HepG2 (cell line): Measurements from ENCODE around the gene ZXDC. TPM values are rescaled to one million over a fixed set of nuclear protein-coding genes. Genes with fewer than 3 reads are reported as not detected.

Experiments used
- ATAC-seq: fragments of 200-7000 bp; cut with Tn5 transposase; 3 replicates; pipeline ENCODE4 v1.9.1; 2020; ENCODE audit warnings: mild to moderate bottlenecking, moderate library complexity
- BruUV-seq: library from RNA; stranded (reverse); fragments of 400-500 nt; replicated peaks from 2 replicates; lab custom pipeline; 2021; lab: Mats Ljungman, UMichigan
- CTCF ChIA-PET: fragments of 300-600 bp; formaldehyde crosslinking; extraction: SDS; loops from one replicate; lab custom pipeline; 2021; ENCODE audit warnings: low total read pairs, inconsistent platforms, low intra/inter-chr PET ratio; lab: Yijun Ruan, JAX
- POLR2A ChIA-PET: fragments of 350-600 bp; sonication (Branson Sonifier 250); formaldehyde crosslinking; loops from one replicate; lab custom pipeline; 2020; ENCODE audit warnings: antibody characterized with exemption, inconsistent platforms; lab: Yijun Ruan, JAX
- DNase-seq: peaks from one replicate; pipeline ENCODE4 v3.0.0-alpha.2; 2015; ENCODE audit warnings: low spot score
- FAIRE-seq: peaks from 3 replicates; lab custom pipeline; 2011; peaks lifted over from hg19 to GRCh38; lab: Jason Lieb, UNC
- H2AFZ ChIP-seq: one replicate; pipeline ENCODE4 v1.6.1; 2011; ENCODE audit warnings: low read length, inconsistent platforms
- H3K27ac ChIP-seq: fragments of 300-600 bp; 3 replicates; pipeline ENCODE4 v1.8.0; 2011; ENCODE audit warnings: mixed run types, mild to moderate bottlenecking, mixed read lengths, low read length, inconsistent platforms; ENCODE audit not compliant: insufficient read depth; ENCODE audit errors: extremely low read length
- H3K27me3 ChIP-seq, 2 experiments: fragments of 200-600 bp in 1 of 2; 2 replicates in 1 of 2; 3 replicates in 1 of 2; pipeline versions ENCODE4 v1.6.0 to v1.8.0; 2011; ENCODE audit warnings: low read length in 2 of 2, mild to moderate bottlenecking in 2 of 2, moderate library complexity in 2 of 2, inconsistent platforms in 1 of 2; ENCODE audit not compliant: insufficient read depth in 2 of 2, control insufficient read depth in 1 of 2
- H3K36me3 ChIP-seq, 2 experiments: fragments of 200-600 bp in 1 of 2; replicated peaks in 1 of 2; 2 replicates in 1 of 2; 3 replicates in 1 of 2; pipeline versions ENCODE4 v1.5.1 to v1.8.0; 2011; ENCODE audit warnings: low read length in 2 of 2, inconsistent platforms in 1 of 2; ENCODE audit not compliant: insufficient read depth in 2 of 2, control insufficient read depth in 1 of 2
- H3K4me1 ChIP-seq: 2 replicates; pipeline ENCODE4 v1.5.1; 2012; ENCODE audit warnings: low read length, inconsistent platforms; ENCODE audit not compliant: insufficient read depth
- H3K4me2 ChIP-seq: 2 replicates; pipeline ENCODE4 v1.6.0; 2011; ENCODE audit warnings: low read depth, low read length, inconsistent platforms
- H3K4me3 ChIP-seq, 3 experiments: fragments of 200-600 bp in 1 of 3; sonication (generic), shearing (Covaris generic) in 1 of 3; replicated peaks in 1 of 3; 2 replicates each; pipeline ENCODE4 v1.5.1; 2011 to 2016; ENCODE audit warnings: low read length in 3 of 3, inconsistent platforms in 2 of 3, low read depth in 2 of 3, mild to moderate bottlenecking in 2 of 3, control low read depth in 1 of 3, mixed read lengths in 1 of 3; ENCODE audit not compliant: insufficient read depth in 1 of 3
- H3K79me2 ChIP-seq: one replicate; pipeline ENCODE4 v1.6.1; 2011; ENCODE audit warnings: low read length, inconsistent platforms; ENCODE audit not compliant: insufficient read depth
- H3K9ac ChIP-seq: 2 replicates; pipeline ENCODE4 v1.6.0; 2011; ENCODE audit warnings: mild to moderate bottlenecking, low read depth, low read length, inconsistent platforms; ENCODE audit not compliant: insufficient read depth
- H3K9me3 ChIP-seq: 2 replicates; pipeline ENCODE4 v1.5.1; 2012; ENCODE audit warnings: mild to moderate bottlenecking, low read length
- H4K20me1 ChIP-seq: 2 replicates; pipeline ENCODE4 v1.6.0; 2011; ENCODE audit warnings: inconsistent platforms, mild to moderate bottlenecking, low read length, moderate library complexity; ENCODE audit not compliant: insufficient read depth
- CEBPB ChIP-seq: IDR thresholded peaks from 2 replicates; pipeline ENCODE4 v1.6.1; 2011; ENCODE audit warnings: low read depth, low read length, improper control_type of control experiment, borderline replicate concordance
- FOXJ3 ChIP-seq: sonication (generic); formaldehyde crosslinking; IDR thresholded peaks from 2 replicates; pipeline ENCODE4 v1.4.0; 2020; ENCODE audit warnings: missing genetic modification reagents, mild to moderate bottlenecking, borderline replicate concordance
- NFIC ChIP-seq: IDR thresholded peaks from 2 replicates; pipeline ENCODE4 v1.6.1; 2012; ENCODE audit warnings: mild to moderate bottlenecking, low read length, inconsistent platforms
- ZBTB14 ChIP-seq: sonication (generic); formaldehyde crosslinking; IDR thresholded peaks from 2 replicates; pipeline ENCODE4 v1.4.0; 2020; ENCODE audit warnings: missing genetic modification reagents
- ZBTB8A ChIP-seq: sonication (generic); formaldehyde crosslinking; IDR thresholded peaks from 2 replicates; pipeline ENCODE4 v1.4.0; 2020; ENCODE audit warnings: mild to moderate bottlenecking, low read depth, missing genetic modification reagents, borderline replicate concordance
- WGBS: methylation state at CpG from one replicate; pipeline ENCODE4 v1.1.6; 2017; ENCODE audit warnings: low lambda C conversion rate; 5-methylcytosine and 5-hydroxymethylcytosine counted together
- in situ Hi-C: cut with HindIII; loops from 2 replicates; pipeline ENCODE4 v1.10.0; 2017; ENCODE audit warnings: low pct_unique_long_range_greater_than_20kb; ENCODE audit not compliant: extremely low pct_ligation_motif_present
- intact Hi-C: fragments of 100-400 bp; cut with micrococcal nuclease; formaldehyde crosslinking; loops from one replicate; pipeline ENCODE4 v1.10.0; 2022; ENCODE audit not compliant: unreplicated experiment
- polyA plus RNA-seq, 8 experiments: library from polyadenylated mRNA; depleted of rRNA in 3 of 8; stranded (reverse) in 7 of 8; unstranded in 1 of 8; fragments of >200 nt; fragmentation: Illumina TruSeq in 4 of 8; extraction: Trizol in 4 of 8; gene quantifications; 2 replicates each; pipeline versions ENCODE4 v1.2.1 to v1.2.3, GENCODE V29; 2011 to 2016; ENCODE audit warnings: low read depth in 4 of 8, missing spikeins in 1 of 8, mixed read lengths in 1 of 8; ENCODE audit not compliant: insufficient read depth in 1 of 8
- total RNA-seq, 5 experiments: library from RNA; depleted of rRNA; stranded (reverse); fragments of >200 nt; fragmentation: Illumina TruSeq; extraction: Trizol; gene quantifications; 2 replicates each; pipeline ENCODE4 v1.2.3, GENCODE V29; 2016; ENCODE audit warnings: low read depth in 1 of 5
- TF ChIP-seq, protein P1 (sequence below): sonication (generic); formaldehyde crosslinking; IDR thresholded peaks from 2 replicates; pipeline ENCODE4 v1.5.0; 2020; ENCODE audit warnings: mild to moderate bottlenecking, missing genetic modification reagents, moderate library complexity
- TF ChIP-seq, protein P2 (sequence below): sonication (generic); formaldehyde crosslinking; IDR thresholded peaks from 2 replicates; pipeline ENCODE4 v1.5.0; 2020; ENCODE audit warnings: missing genetic modification reagents
- TF ChIP-seq, protein P3 (sequence below): sonication (generic); formaldehyde crosslinking; IDR thresholded peaks from 2 replicates; pipeline ENCODE4 v1.8.0; 2022; ENCODE audit warnings: mild to moderate bottlenecking, missing genetic modification reagents, moderate library complexity

Gene ZXDC
- total and polyA plus RNA-seq, 2 of the 13 experiments (the other 11 are each of a cell fraction or from before 2014, with no cell fraction given) = 17.6 to 21.2 TPM

GRCh38 chr3:126414406-126414805, 61.3 kb downstream of the ZXDC start:
- POLR2A ChIA-PET = no interaction called here
- no peak overlapping the region for H2AFZ ChIP-seq
- ATAC-seq (peak; percentile 39), DNase-seq (no peak), FAIRE-seq (no peak)
- no peaks in the 10 kb centered on the region for H3K9me3 ChIP-seq
- 66% methylated on average over 11 of the region's 11 CpGs for WGBS
- CTCF ChIA-PET = no interaction called here
- peaks cover 1 to 16% of the 10 kb centered on the region in 2 experiments; a peak in 4 of 5 replicates for H3K27me3 ChIP-seq
- H3K4me1 ChIP-seq = peaks cover 18% of the 10 kb centered on the region
- no peak overlapping the region for H3K4me3 ChIP-seq
- BruUV-seq = no TSS peak
- TF ChIP-seq NFIC (no peak), ZBTB8A (no peak), CEBPB (no peak), ZBTB14 (CRISPR knock-in tag) (no peak), FOXJ3 (no peak)
- TF ChIP-seq, protein P1, sequence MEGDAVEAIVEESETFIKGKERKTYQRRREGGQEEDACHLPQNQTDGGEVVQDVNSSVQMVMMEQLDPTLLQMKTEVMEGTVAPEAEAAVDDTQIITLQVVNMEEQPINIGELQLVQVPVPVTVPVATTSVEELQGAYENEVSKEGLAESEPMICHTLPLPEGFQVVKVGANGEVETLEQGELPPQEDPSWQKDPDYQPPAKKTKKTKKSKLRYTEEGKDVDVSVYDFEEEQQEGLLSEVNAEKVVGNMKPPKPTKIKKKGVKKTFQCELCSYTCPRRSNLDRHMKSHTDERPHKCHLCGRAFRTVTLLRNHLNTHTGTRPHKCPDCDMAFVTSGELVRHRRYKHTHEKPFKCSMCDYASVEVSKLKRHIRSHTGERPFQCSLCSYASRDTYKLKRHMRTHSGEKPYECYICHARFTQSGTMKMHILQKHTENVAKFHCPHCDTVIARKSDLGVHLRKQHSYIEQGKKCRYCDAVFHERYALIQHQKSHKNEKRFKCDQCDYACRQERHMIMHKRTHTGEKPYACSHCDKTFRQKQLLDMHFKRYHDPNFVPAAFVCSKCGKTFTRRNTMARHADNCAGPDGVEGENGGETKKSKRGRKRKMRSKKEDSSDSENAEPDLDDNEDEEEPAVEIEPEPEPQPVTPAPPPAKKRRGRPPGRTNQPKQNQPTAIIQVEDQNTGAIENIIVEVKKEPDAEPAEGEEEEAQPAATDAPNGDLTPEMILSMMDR (CRISPR knock-in tag) = 0 out of 2 replicates have a peak, but pooled peaks have one; percentile 2
- TF ChIP-seq, protein P2, sequence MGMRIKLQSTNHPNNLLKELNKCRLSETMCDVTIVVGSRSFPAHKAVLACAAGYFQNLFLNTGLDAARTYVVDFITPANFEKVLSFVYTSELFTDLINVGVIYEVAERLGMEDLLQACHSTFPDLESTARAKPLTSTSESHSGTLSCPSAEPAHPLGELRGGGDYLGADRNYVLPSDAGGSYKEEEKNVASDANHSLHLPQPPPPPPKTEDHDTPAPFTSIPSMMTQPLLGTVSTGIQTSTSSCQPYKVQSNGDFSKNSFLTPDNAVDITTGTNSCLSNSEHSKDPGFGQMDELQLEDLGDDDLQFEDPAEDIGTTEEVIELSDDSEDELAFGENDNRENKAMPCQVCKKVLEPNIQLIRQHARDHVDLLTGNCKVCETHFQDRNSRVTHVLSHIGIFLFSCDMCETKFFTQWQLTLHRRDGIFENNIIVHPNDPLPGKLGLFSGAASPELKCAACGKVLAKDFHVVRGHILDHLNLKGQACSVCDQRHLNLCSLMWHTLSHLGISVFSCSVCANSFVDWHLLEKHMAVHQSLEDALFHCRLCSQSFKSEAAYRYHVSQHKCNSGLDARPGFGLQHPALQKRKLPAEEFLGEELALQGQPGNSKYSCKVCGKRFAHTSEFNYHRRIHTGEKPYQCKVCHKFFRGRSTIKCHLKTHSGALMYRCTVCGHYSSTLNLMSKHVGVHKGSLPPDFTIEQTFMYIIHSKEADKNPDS (CRISPR knock-in tag) = no peak
- TF ChIP-seq, protein P3, sequence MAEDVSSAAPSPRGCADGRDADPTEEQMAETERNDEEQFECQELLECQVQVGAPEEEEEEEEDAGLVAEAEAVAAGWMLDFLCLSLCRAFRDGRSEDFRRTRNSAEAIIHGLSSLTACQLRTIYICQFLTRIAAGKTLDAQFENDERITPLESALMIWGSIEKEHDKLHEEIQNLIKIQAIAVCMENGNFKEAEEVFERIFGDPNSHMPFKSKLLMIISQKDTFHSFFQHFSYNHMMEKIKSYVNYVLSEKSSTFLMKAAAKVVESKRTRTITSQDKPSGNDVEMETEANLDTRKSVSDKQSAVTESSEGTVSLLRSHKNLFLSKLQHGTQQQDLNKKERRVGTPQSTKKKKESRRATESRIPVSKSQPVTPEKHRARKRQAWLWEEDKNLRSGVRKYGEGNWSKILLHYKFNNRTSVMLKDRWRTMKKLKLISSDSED (CRISPR knock-in tag) = no peak
- no peak overlapping the region for H3K4me2 ChIP-seq
- intact Hi-C loops (no loop called here), in situ Hi-C loops (no loop called here)
- no peaks in the 10 kb centered on the region for H4K20me1 ChIP-seq
- no peaks in the 10 kb centered on the region for H3K36me3 ChIP-seq
- no peak overlapping the region for H3K27ac ChIP-seq
- H3K9ac ChIP-seq = no peak overlapping the region
- H3K79me2 ChIP-seq = no peaks in the 10 kb centered on the region
